ENCODE measurements around the gene HNRNPA0. TPM values are rescaled to one million over a fixed set of nuclear protein-coding genes. Genes with fewer than 3 reads are reported as not detected.
"Not testable (repeated sequence)": the region's sequence is repeated elsewhere in the genome, so short reads cannot be mapped to it uniquely, and the experiment has no call there.

Gene HNRNPA0
- total RNA-seq, 4 donors from 2014 or later: 8.4 to 13.7 (median 9.4) TPM

- no peak for TF ChIP-seq POLR2A (IDR thresholded peaks at IDR 0.05)
- TF ChIP-seq CTCF (IDR thresholded peaks at IDR 0.05): no peak
- DNase-seq: no peak
These were observed 40.7 kb upstream of the HNRNPA0 start for GRCh38 chr5:137794863-137795262.

GRCh38 chr5:137792303-137792702 is 38.1 kb upstream of the HNRNPA0 start:
- no peak for DNase-seq
- Histone ChIP-seq H3K36me3 (no peaks in the 10 kb centered on the region), H3K27ac (no peak overlapping the region), H3K9me3 (no peaks in the 10 kb centered on the region), H3K4me1 (no peaks in the 10 kb centered on the region), H3K27me3 (no peaks in the 10 kb centered on the region), H3K4me3 (no peak overlapping the region)
- intact Hi-C loops (cut with DNase I): no loop called here
- TF ChIP-seq CTCF (IDR thresholded peaks at IDR 0.05) (no peak), POLR2A (IDR thresholded peaks at IDR 0.05) (no peak)
- WGBS, 2 donors: 53 to 73% methylated on average over 1 of the region's 1 CpG

More at GRCh38 chr5:137794863-137795262, 40.7 kb upstream of the HNRNPA0 start:
- H3K4me1 ChIP-seq: no peaks in the 10 kb centered on the region
- H3K36me3 ChIP-seq: no peaks in the 10 kb centered on the region
- H3K27ac ChIP-seq: no peak overlapping the region
- H3K27me3 ChIP-seq: no peaks in the 10 kb centered on the region
- H3K9me3 ChIP-seq: no peaks in the 10 kb centered on the region
- intact Hi-C loops (cut with DNase I): no loop called here
- no peak overlapping the region for H3K4me3 ChIP-seq
- 40% methylated on average over 1 of the region's 5 CpGs; no CpG with 5 or more reads in 1 of the 2 donors for WGBS, 2 donors

GRCh38 chr5:137791799-137792198 is 37.6 kb upstream of the HNRNPA0 start:
- Histone ChIP-seq H3K4me3 (no peak overlapping the region), H3K4me1 (no peaks in the 10 kb centered on the region), H3K27ac (no peak overlapping the region), H3K9me3 (no peaks in the 10 kb centered on the region), H3K27me3 (no peaks in the 10 kb centered on the region), H3K36me3 (no peaks in the 10 kb centered on the region)
- DNase-seq: no peak
- intact Hi-C loops (cut with DNase I): no loop called here
- TF ChIP-seq CTCF (IDR thresholded peaks at IDR 0.05): no peak
- no peak for TF ChIP-seq POLR2A (IDR thresholded peaks at IDR 0.05)
- WGBS, 2 donors: 77 to 80% methylated on average over 4 of the region's 4 CpGs

GRCh38 chr5:137791387-137791786 is 37.2 kb upstream of the HNRNPA0 start:
- no peaks in the 10 kb centered on the region for H3K36me3 ChIP-seq
- 86 to 95% methylated on average over 2 of the region's 2 CpGs for WGBS, 2 donors
- no peaks in the 10 kb centered on the region for H3K4me1 ChIP-seq
- H3K27me3 ChIP-seq: no peaks in the 10 kb centered on the region
- no peak for DNase-seq
- no peaks in the 10 kb centered on the region for H3K9me3 ChIP-seq
- no peak overlapping the region for H3K27ac ChIP-seq
- intact Hi-C loops (cut with DNase I): no loop called here
- no peak overlapping the region for H3K4me3 ChIP-seq
- no peak for TF ChIP-seq POLR2A (IDR thresholded peaks at IDR 0.05)
- TF ChIP-seq CTCF (IDR thresholded peaks at IDR 0.05): no peak

- 79 to 82% methylated on average over 2 of the region's 2 CpGs for WGBS, 2 donors
- intact Hi-C loops (cut with DNase I); H3K27ac ChIP-seq; DNase-seq; H3K4me1 ChIP-seq; H3K4me3 ChIP-seq; H3K36me3 ChIP-seq; H3K9me3 ChIP-seq; H3K27me3 ChIP-seq: not testable (repeated sequence)
These were observed 34.4 kb upstream of the HNRNPA0 start for GRCh38 chr5:137788560-137788959.

GRCh38 chr5:137782984-137783536 is 28.9 kb upstream of the HNRNPA0 start:
- DNase-seq: no peak
- WGBS, 2 donors: 86 to 98% methylated on average over 2 of the region's 4 CpGs
- no peak overlapping the region for H3K4me3 ChIP-seq
- TF ChIP-seq POLR2A (IDR thresholded peaks at IDR 0.05): no peak
- TF ChIP-seq CTCF (IDR thresholded peaks at IDR 0.05): no peak
- H3K27me3 ChIP-seq: no peaks in the 10 kb centered on the region
- H3K36me3 ChIP-seq: no peaks in the 10 kb centered on the region
- intact Hi-C loops (cut with DNase I): no loop called here
- H3K4me1 ChIP-seq: no peaks in the 10 kb centered on the region
- no peaks in the 10 kb centered on the region for H3K9me3 ChIP-seq
- no peak overlapping the region for H3K27ac ChIP-seq

All from esophagus squamous epithelium (tissue), 5 donors.